GM08714 (cell line): Measurements from ENCODE around the gene KLF2.
"Not testable (repeated sequence)": the region's sequence is repeated elsewhere in the genome, so short reads cannot be mapped to it uniquely, and the experiment has no call there.

Experiments used
- H3K4me3 ChIP-seq: fragments of 200-500 bp; sonication (Bioruptor generic); 2 replicates; pipeline ENCODE4 v1.5.1; 2014; ENCODE audit warnings: mild to moderate bottlenecking, low read length, inconsistent platforms
- ZNF274 ChIP-seq: IDR thresholded peaks from 2 replicates; pipeline ENCODE4 v1.6.1; 2012; ENCODE audit warnings: mild to moderate bottlenecking, low read depth, low read length

Gene KLF2

GRCh38 chr19:16324384-16325160 lies at the start of gene KLF2:
Gene KLF2, plus strand, starts transcription at chr19:16324826. Its CDS starts 98 bp downstream, at chr19:16324924.
- H3K4me3 ChIP-seq, result peak within 1 kb of the TSS; percentile 56; the same call in 1 of the 2 replicates
- no peak for TF ChIP-seq ZNF274

- no peak overlapping the region for H3K4me3 ChIP-seq
- no peak for TF ChIP-seq ZNF274
Observed at GRCh38 chr19:16280306-16280705, 44.3 kb upstream of the KLF2 start.

DNA sequence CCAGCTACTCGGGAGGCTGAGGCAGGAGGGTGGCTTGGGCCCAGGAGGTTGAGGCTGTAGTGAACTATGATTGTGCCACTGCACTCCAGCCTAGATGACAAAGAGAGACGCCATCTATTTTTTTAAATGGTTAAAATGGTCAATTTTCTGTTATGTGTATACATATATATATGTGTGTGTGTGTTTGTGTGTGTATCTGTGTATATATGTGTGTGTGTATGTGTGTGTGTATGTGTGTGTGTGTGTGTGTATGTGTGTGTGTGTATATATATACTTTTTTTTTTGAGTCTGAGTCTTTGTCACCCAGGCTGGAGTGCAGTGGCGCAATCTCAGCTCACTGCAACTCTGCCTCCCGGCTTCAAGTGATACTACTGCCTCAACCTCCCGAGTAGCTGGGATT lies 42.9 kb upstream of the KLF2 start:
- TF ChIP-seq ZNF274, result no peak

DNA sequence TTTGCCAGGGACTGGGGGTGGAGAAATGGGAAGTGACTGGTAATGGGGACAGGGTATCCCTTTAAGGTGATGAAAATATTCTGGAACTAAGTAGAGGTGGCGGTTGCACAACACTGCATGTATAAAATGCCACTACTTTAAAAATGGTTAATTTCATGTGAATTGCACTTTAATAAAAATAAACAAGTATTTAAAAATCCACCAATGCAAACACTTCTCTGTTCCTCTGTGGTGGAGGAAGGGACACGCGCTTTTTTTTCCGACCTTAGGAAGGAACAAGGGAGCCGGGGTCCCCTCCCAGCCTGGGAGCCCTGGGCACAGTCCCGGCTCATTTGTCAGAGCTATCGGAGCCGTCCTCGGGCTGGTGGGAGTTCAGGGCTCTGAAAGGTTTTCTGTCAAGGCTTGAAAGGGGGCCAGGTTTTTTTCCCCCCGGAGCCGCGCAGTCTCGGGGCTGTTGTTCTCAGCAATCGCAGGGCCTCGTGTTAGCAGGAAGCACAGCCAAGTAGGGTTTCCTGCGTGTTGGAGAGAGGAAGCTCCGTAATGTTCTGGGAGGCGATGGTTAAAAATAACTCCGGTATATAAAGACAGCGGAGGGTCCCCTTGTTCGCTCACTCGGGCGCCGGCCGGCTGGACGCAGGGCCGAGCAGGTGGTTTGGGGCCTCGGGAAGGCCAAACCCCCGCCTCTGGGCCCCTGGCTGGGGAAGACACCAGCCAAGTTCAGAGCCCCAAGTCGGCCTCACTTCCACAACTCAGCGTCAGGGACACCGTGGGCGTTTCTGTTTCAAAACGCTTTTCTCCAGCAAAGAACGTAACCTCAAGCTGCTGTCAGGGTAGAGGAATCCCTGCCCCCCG lies 41.2 kb upstream of the KLF2 start:
- TF ChIP-seq ZNF274, result no peak
- H3K4me3 ChIP-seq, result no peak overlapping the region; the same call in 1 of the 2 replicates

More for the DNA sequence above, 42.9 kb upstream of the KLF2 start:
- H3K4me3 ChIP-seq, result no peak overlapping the region

- TF ChIP-seq ZNF274, result no peak
- no peak overlapping the region for H3K4me3 ChIP-seq
Observed at GRCh38 chr19:16284505-16284904, 40.1 kb upstream of the KLF2 start.

GRCh38 chr19:16285079-16285478 lies 39.5 kb upstream of the KLF2 start:
- H3K4me3 ChIP-seq, result not testable (repeated sequence)

DNA sequence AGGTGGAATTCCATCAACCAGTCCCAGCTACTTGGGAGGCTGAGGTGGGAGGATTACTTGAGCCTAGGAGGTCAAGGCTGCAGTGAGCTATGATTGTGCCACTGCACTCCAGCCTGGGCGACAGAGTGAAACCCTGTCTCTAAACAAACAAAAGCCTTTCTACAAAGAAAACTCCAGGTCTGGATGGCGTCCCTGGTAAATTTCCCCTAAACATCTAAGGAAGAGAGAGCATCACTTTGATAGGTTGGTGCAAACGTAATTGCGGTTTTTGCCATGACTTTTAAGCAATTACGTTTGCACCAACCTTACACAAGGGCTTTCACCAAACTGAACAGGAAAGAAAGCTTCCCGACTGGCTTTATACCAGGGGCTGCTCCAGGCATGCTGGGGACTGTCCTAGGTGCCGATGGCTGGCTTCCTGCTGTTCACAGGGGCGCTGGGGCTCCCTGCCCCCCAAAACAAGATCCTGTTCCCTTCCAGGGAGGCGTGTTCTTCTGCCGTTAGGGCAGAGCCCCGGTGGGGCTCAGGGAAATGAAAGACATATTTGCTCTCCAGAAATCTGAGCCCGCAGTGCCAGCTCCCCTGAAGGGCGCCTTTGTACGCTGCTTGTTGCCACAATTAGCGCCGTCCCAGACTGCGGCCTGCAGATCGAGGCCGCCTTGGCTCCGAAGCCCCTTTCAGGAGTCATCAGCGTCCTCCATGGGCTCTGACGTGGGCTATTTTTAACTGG lies 38.7 kb upstream of the KLF2 start:
- no peak for TF ChIP-seq ZNF274
- H3K4me3 ChIP-seq, result no peak overlapping the region

GRCh38 chr19:16288544-16288943 lies 36.1 kb upstream of the KLF2 start:
- H3K4me3 ChIP-seq, result no peak overlapping the region
- TF ChIP-seq ZNF274, result no peak

GRCh38 chr19:16289594-16289993 lies 35.0 kb upstream of the KLF2 start:
- no peak overlapping the region for H3K4me3 ChIP-seq
- TF ChIP-seq ZNF274, result no peak

DNA sequence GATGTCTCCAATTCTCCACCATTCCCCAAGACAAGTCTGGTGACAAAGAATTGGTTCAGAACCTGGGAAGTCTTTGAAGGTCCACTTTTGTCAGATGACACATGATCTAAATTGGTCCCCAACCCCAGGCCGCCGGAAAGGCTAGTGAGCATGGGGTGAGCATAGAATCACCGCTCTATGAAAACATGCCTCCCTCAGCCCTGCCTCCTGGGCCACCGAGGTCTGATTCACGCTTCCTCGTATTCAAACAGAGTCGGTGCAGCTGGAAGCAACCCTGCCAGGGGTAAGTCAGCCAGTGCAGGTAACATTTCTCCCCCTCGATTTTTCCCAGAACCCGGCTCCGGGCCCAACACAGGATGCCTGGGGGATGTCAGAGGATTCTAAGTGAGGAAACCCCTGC lies 33.9 kb upstream of the KLF2 start:
- H3K4me3 ChIP-seq, result no peak overlapping the region
- no peak for TF ChIP-seq ZNF274

GRCh38 chr19:16293118-16294091 lies 31.2 kb upstream of the KLF2 start:
- H3K4me3 ChIP-seq, result no peak overlapping the region
- no peak for TF ChIP-seq ZNF274

GRCh38 chr19:16295057-16295456 lies 29.6 kb upstream of the KLF2 start:
- no peak overlapping the region for H3K4me3 ChIP-seq
- no peak for TF ChIP-seq ZNF274

DNA sequence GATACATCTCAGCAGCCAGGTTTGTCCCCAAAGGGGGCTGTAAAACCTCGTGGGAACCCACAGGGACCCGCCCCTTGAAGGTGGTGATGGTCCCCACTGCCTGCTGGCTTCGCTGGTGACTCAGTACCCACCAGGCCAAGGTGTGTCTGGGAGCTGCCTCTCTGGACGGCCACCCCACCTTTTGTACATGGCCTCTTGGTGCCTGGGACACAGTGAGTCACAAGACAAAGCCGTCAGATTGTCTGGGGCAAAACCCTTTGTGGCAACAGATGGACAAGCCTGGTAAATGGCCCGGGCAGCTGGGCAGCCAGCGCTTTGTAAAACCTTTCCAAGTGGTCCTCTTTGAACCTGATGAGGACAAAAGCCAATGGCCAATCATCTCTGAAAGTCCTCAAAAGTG lies 27.9 kb upstream of the KLF2 start:
- TF ChIP-seq ZNF274, result no peak
- H3K4me3 ChIP-seq, result no peak overlapping the region
